ENCODE data around the gene ACSF3. TPM values are rescaled to one million over a fixed set of nuclear protein-coding genes. Genes with fewer than 3 reads are reported as not detected.
"Not testable (repeated sequence)": the region's sequence is repeated elsewhere in the genome, so short reads cannot be mapped to it uniquely, and the experiment has no call there.

Gene ACSF3
- total RNA-seq, 2 experiments from 2014 or later = 112 to 143 TPM

GRCh38 chr16:89066721-89067120 is 26.9 kb upstream of the ACSF3 start:
- Histone ChIP-seq H4K20me1 (ENCODE audit: insufficient read depth, low read length) (no peaks in the 10 kb centered on the region), H3K9me2 (ENCODE audit: insufficient read depth, low read length) (no peaks in the 10 kb centered on the region), H3K79me2 (ENCODE audit: insufficient read depth, low read depth, low read length) (no peaks in the 10 kb centered on the region), H3K36me3 (ENCODE audit: insufficient read depth, low read length) (no peaks in the 10 kb centered on the region), H2AFZ (ENCODE audit: low read length) (no peak overlapping the region), H3K27ac (ENCODE audit: low read depth, low read length, poor library complexity, severe bottlenecking) (no peak overlapping the region), H3K4me3 (ENCODE audit: low read depth, low read length, poor library complexity, severe bottlenecking) (peak overlapping the region; percentile 64), H3K9me3 (ENCODE audit: low read length) (no peaks in the 10 kb centered on the region), H3K4me2 (ENCODE audit: low read length) (peak overlapping the region; percentile 85), H3K4me1 (ENCODE audit: insufficient read depth, low read length, poor library complexity, severe bottlenecking) (peaks cover 62% of the 10 kb centered on the region)
- no TSS peak for BruUV-seq (replicated peaks)
- ChIA-PET POLR2A (no interaction called here), CTCF (ENCODE audit: unreplicated experiment) (no interaction called here)
- no peak for DNase-seq (ENCODE audit: low spot score)
- intact Hi-C loops (cut with micrococcal nuclease; ENCODE audit: unreplicated experiment) = no loop called here
- TF ChIP-seq CTCF (conservative IDR thresholded peaks at IDR 0.05; ENCODE audit: low read length) (no peak), EZH2phosphoT487 (IDR thresholded peaks at IDR 0.05; ENCODE audit: borderline replicate concordance, low read depth, low read length) (no peak)

GRCh38 chr16:89067677-89068443 is 25.8 kb upstream of the ACSF3 start:
- Histone ChIP-seq H3K4me3 (ENCODE audit: low read depth, low read length, poor library complexity, severe bottlenecking) (no peak overlapping the region), H3K36me3 (ENCODE audit: insufficient read depth, low read length) (no peaks in the 10 kb centered on the region), H2AFZ (ENCODE audit: low read length) (no peak overlapping the region), H3K9me2 (ENCODE audit: insufficient read depth, low read length) (no peaks in the 10 kb centered on the region), H3K4me2 (ENCODE audit: low read length) (peak overlapping the region; percentile 85), H3K27ac (ENCODE audit: low read depth, low read length, poor library complexity, severe bottlenecking) (no peak overlapping the region), H3K9me3 (ENCODE audit: low read length) (no peaks in the 10 kb centered on the region), H3K4me1 (ENCODE audit: insufficient read depth, low read length, poor library complexity, severe bottlenecking) (peaks cover 50% of the 10 kb centered on the region), H3K79me2 (ENCODE audit: insufficient read depth, low read depth, low read length) (no peaks in the 10 kb centered on the region), H4K20me1 (ENCODE audit: insufficient read depth, low read length) (no peaks in the 10 kb centered on the region)
- intact Hi-C loops (cut with micrococcal nuclease; ENCODE audit: unreplicated experiment) = no loop called here
- ChIA-PET CTCF (ENCODE audit: unreplicated experiment) (no interaction called here), POLR2A (interaction anchor here (0.6 kb wide), 2 partner anchors 26 to 28 kb away, joined by 3 read pairs; partner anchors contain the start of gene ACSF3)
- no peak for TF ChIP-seq EZH2phosphoT487 (IDR thresholded peaks at IDR 0.05; ENCODE audit: borderline replicate concordance, low read depth, low read length)
- TF ChIP-seq CTCF (conservative IDR thresholded peaks at IDR 0.05; ENCODE audit: low read length) = no peak
- BruUV-seq (replicated peaks) = no TSS peak
- DNase-seq (ENCODE audit: low spot score) = peak; percentile 53

- peaks cover 39% of the 10 kb centered on the region for H3K4me1 ChIP-seq (ENCODE audit: insufficient read depth, low read length, poor library complexity, severe bottlenecking)
- H3K4me3 ChIP-seq (ENCODE audit: low read depth, low read length, poor library complexity, severe bottlenecking); intact Hi-C loops (cut with micrococcal nuclease; ENCODE audit: unreplicated experiment); BruUV-seq (replicated peaks); H2AFZ ChIP-seq (ENCODE audit: low read length); DNase-seq (ENCODE audit: low spot score); POLR2A ChIA-PET; H3K27ac ChIP-seq (ENCODE audit: low read depth, low read length, poor library complexity, severe bottlenecking); H3K9me2 ChIP-seq (ENCODE audit: insufficient read depth, low read length); H3K36me3 ChIP-seq (ENCODE audit: insufficient read depth, low read length); H4K20me1 ChIP-seq (ENCODE audit: insufficient read depth, low read length); H3K79me2 ChIP-seq (ENCODE audit: insufficient read depth, low read depth, low read length); CTCF ChIA-PET (ENCODE audit: unreplicated experiment); H3K9me3 ChIP-seq (ENCODE audit: low read length); H3K4me2 ChIP-seq (ENCODE audit: low read length): not testable (repeated sequence)
Measured at GRCh38 chr16:89068814-89069616, 24.6 kb upstream of the ACSF3 start.
